C1 segment of cervical spinal cord (tissue), 14 donors: Measurements from ENCODE around the gene FAR2.
A peak's percentile ranks its signal among the peaks of the same experiment; 100 is the strongest.
"Not testable (repeated sequence)": the region's sequence is repeated elsewhere in the genome, so short reads cannot be mapped to it uniquely, and the experiment has no call there.

Source experiments
- DNase-seq, 14 donors: peaks; one replicate each; lab custom pipeline; 2025; lab: John Stamatoyannopoulos, UW

FAR2 gene

GRCh38 chr12:29278673-29279420 lies 129.8 kb downstream of the FAR2 start:
- no peak for DNase-seq

GRCh38 chr12:29281371-29282005 lies 132.4 kb downstream of the FAR2 start:
- no peak for DNase-seq

GRCh38 chr12:29282031-29282816 lies 133.1 kb downstream of the FAR2 start:
- no peak for DNase-seq

- no peak for DNase-seq
These were observed 135.1 kb downstream of the FAR2 start for GRCh38 chr12:29283969-29284700.

- no peak for DNase-seq
These were observed 137.2 kb downstream of the FAR2 start for GRCh38 chr12:29286081-29286790.

GRCh38 chr12:29287622-29288021 lies 138.5 kb downstream of the FAR2 start:
- DNase-seq: no peak

- DNase-seq: no peak
These were observed 139.0 kb downstream of the FAR2 start for GRCh38 chr12:29288031-29288430.

GRCh38 chr12:29290475-29290874 lies 141.4 kb downstream of the FAR2 start:
- not testable (repeated sequence) for DNase-seq

- DNase-seq: no peak
These were observed 142.1 kb downstream of the FAR2 start for GRCh38 chr12:29291226-29291625.

- DNase-seq: no peak
These were observed 150.6 kb downstream of the FAR2 start for GRCh38 chr12:29299633-29300032.

GRCh38 chr12:29301114-29301513 lies 152.0 kb downstream of the FAR2 start:
- DNase-seq: no peak

GRCh38 chr12:29304388-29304787 lies 155.3 kb downstream of the FAR2 start:
- no peak for DNase-seq

- no peak for DNase-seq
These were observed 157.2 kb downstream of the FAR2 start for GRCh38 chr12:29306266-29306665.

GRCh38 chr12:29306682-29307081 lies 157.6 kb downstream of the FAR2 start:
- no peak for DNase-seq

- no peak for DNase-seq
These were observed 160.3 kb downstream of the FAR2 start for GRCh38 chr12:29309320-29309902.

GRCh38 chr12:29310899-29311298 lies 161.8 kb downstream of the FAR2 start:
- no peak for DNase-seq

- DNase-seq: peak in 4 of 14 donors; percentile 5 to 19 (median 12)
These were observed 165.3 kb downstream of the FAR2 start for GRCh38 chr12:29314416-29314815.

GRCh38 chr12:29316752-29317151 lies 167.7 kb downstream of the FAR2 start:
- peak in 1 of 14 donors; percentile 45 for DNase-seq

- DNase-seq: peak in 9 of 14 donors; percentile 6 to 45 (median 23)
These were observed 168.7 kb downstream of the FAR2 start for GRCh38 chr12:29317556-29318363.
